ENCODE data around the gene RADIL.

DNA sequence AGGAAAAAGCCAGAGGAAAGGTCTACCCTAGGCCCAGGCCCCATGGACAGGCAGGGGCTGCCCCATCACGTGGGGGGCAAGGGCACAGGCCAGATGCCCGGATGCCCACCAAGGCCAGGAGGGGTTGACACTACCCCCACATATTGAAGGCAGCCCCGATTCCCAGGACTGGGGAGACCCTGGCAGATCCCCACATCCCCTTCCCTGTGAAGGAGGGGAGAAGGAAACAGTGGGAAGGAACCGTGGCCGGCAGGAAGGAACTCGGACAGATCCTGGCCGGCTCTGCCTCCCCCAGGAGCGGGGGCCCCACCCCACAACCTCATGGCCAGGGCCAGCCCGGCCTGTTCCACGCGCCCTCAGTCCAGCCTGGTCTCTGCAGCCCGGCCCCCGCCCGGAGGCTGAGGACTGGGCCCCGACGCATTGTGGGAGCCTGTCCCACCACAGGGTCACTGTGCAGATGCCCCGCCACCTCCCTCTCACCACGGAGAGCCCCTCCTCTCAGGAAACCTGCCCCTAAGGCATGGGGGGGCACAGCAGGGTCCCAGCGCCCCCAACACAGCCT, 63.0 kb downstream of the RADIL start:
- TF ChIP-seq, protein P1, sequence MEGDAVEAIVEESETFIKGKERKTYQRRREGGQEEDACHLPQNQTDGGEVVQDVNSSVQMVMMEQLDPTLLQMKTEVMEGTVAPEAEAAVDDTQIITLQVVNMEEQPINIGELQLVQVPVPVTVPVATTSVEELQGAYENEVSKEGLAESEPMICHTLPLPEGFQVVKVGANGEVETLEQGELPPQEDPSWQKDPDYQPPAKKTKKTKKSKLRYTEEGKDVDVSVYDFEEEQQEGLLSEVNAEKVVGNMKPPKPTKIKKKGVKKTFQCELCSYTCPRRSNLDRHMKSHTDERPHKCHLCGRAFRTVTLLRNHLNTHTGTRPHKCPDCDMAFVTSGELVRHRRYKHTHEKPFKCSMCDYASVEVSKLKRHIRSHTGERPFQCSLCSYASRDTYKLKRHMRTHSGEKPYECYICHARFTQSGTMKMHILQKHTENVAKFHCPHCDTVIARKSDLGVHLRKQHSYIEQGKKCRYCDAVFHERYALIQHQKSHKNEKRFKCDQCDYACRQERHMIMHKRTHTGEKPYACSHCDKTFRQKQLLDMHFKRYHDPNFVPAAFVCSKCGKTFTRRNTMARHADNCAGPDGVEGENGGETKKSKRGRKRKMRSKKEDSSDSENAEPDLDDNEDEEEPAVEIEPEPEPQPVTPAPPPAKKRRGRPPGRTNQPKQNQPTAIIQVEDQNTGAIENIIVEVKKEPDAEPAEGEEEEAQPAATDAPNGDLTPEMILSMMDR (IDR thresholded peaks at IDR 0.05; ENCODE audit: low read depth, low read length), result no peak
- no peak for TF ChIP-seq EZH2phosphoT487 (IDR thresholded peaks at IDR 0.05; ENCODE audit: low read depth)

All from OCI-LY3 (cell line).